Neural cell (in vitro differentiated cells): ENCODE measurements around the gene CNNM1.

Experiments
- CTCF ChIP-seq: fragments of 450-650 bp; IDR thresholded peaks from 2 replicates; pipeline ENCODE4 v1.5.1; 2014; ENCODE audit warnings: antibody characterized with exemption, mild to moderate bottlenecking, moderate library complexity; ENCODE audit not compliant: poor library complexity, severe bottlenecking
- EZH2 ChIP-seq: fragments of 200-600, 300-800 bp; shearing (Covaris generic), sonication (generic); IDR thresholded peaks from 2 replicates; pipeline ENCODE4 v1.6.1; 2014; ENCODE audit warnings: antibody characterized with exemption, low read length, borderline replicate concordance, mild to moderate bottlenecking; ENCODE audit not compliant: insufficient read depth, poor library complexity, severe bottlenecking
- POLR2AphosphoS5 ChIP-seq: IDR thresholded peaks from 2 replicates; pipeline ENCODE4 v1.6.1; 2012
- TAF1 ChIP-seq: IDR thresholded peaks from 2 replicates; pipeline ENCODE4 v1.6.1; 2012; ENCODE audit warnings: low read depth

GRCh38 chr10:99370993-99371392, 41.8 kb downstream of the CNNM1 start:
- TF ChIP-seq CTCF (peak; percentile 40), TAF1 (no peak), POLR2AphosphoS5 (no peak), EZH2 (no peak)
